Stimulated activated effector memory CD8-positive, alpha-beta T cell treated with anti-CD3 and anti-CD28 coated beads, Interleukin-12 subunit alpha, Interleukin-12 subunit beta, amount 100 ng/mL, for 72 hours (primary cell): Measurements from ENCODE around the gene FGD3.
"Not testable (repeated sequence)": the region's sequence is repeated elsewhere in the genome, so short reads cannot be mapped to it uniquely, and the experiment has no call there.

Experiments used
- ATAC-seq: fragments of 150-1000 bp; cut with Tn5 transposase; 2 replicates; pipeline ENCODE4 v1.10.0; 2021
- DNase-seq, 2 donors: peaks; one replicate each; pipeline ENCODE4 v3.0.0; 2021 to 2022; ENCODE audit warnings: low spot score in 2 of 2
- H3K27ac Mint-ChIP-seq: one replicate; pipeline ENCODE4 v1.8.0; 2022; ENCODE audit warnings: mild to moderate bottlenecking, mixed read lengths
- H3K36me3 Mint-ChIP-seq: one replicate; pipeline ENCODE4 v1.8.0; 2022; ENCODE audit warnings: mild to moderate bottlenecking, mixed read lengths
- H3K4me1 Mint-ChIP-seq: one replicate; pipeline ENCODE4 v1.8.0; 2022; ENCODE audit warnings: mixed read lengths
- H3K4me3 Mint-ChIP-seq: one replicate; pipeline ENCODE4 v1.8.0; 2022; ENCODE audit warnings: mild to moderate bottlenecking, mixed read lengths
- H3K9me3 Mint-ChIP-seq: one replicate; pipeline ENCODE4 v1.8.0; 2022; ENCODE audit warnings: mixed read lengths

The FGD3 gene, protein sequence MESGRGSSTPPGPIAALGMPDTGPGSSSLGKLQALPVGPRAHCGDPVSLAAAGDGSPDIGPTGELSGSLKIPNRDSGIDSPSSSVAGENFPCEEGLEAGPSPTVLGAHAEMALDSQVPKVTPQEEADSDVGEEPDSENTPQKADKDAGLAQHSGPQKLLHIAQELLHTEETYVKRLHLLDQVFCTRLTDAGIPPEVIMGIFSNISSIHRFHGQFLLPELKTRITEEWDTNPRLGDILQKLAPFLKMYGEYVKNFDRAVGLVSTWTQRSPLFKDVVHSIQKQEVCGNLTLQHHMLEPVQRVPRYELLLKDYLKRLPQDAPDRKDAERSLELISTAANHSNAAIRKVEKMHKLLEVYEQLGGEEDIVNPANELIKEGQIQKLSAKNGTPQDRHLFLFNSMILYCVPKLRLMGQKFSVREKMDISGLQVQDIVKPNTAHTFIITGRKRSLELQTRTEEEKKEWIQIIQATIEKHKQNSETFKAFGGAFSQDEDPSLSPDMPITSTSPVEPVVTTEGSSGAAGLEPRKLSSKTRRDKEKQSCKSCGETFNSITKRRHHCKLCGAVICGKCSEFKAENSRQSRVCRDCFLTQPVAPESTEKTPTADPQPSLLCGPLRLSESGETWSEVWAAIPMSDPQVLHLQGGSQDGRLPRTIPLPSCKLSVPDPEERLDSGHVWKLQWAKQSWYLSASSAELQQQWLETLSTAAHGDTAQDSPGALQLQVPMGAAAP

DNA sequence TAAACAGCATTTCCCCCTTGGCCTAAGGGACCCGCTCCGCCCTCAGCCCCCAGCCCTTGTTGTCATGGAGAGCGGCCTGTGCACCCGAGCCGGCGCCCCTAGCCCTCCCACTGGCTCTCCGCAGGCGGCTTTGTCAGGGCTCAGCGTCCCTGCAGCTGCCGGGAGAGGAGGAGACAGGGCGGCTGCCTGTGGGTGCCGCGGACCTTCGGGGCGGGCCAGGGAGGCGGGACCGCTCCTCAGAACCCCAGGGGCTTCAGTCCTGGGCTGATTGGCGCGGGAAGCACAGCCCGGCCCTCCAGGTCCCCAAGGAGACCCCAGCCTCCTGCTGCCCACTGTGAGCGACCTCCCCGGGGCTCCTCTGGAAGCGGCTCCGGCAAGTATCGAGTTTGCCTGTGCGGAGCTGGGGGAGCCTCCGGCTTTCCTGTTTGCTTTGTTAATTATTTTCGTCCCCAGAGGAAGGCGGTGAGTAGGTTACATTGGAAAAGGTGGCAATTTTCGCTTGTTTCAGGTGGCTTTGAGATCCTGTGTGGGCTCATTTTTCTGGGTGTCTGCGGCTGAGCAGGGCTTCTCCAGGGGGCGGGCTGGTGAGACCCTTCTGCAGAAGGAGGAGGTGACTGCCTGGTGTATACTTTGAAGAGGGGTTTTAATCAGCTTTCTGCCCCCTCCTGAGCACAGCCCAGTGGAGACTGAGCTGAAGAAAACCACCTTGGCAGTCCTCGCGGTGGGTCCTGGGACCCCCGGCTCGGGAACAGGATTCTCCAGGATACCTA lies at the start of gene FGD3:
Gene FGD3, plus strand, starts transcription at position 256 of the 770 bp plus-strand sequence. CDS start 28,734 bp downstream, outside the sequence.
- DNase-seq, result no peak
- H3K36me3 Mint-ChIP-seq, result peaks cover 5% of the 10 kb centered on the region
- peaks cover 2% of the 10 kb centered on the region for H3K9me3 Mint-ChIP-seq
- peak within 1 kb of the TSS; percentile 83 for H3K27ac Mint-ChIP-seq
- peaks cover 48% of the 10 kb centered on the region for H3K4me1 Mint-ChIP-seq
- peak within 1 kb of the TSS; percentile 79 for H3K4me3 Mint-ChIP-seq
- ATAC-seq, result peak; percentile 87

DNA sequence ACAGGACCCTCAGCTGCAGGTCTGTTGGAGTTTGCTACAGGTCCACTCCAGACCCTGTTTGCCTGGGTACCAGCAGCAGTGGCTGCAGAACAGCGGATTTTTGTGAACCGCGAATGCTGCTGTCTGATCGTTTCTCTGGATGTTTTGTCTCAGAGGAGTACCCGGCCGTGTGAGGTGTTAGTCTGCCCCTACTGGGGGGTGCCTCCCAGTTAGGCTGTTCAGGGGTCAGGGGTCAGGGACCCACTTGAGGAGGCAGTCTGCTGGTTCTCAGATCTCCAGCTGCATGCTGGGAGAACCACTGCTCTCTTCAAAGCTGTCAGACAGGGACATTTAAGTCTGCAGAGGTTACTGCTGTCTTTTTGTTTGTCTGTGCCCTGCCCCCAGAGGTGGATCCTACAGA lies 42.2 kb upstream of the FGD3 start:
- H3K27ac Mint-ChIP-seq, H3K36me3 Mint-ChIP-seq, ATAC-seq, H3K9me3 Mint-ChIP-seq, H3K4me1 Mint-ChIP-seq, DNase-seq: not testable (repeated sequence)
- peak overlapping the region; percentile 27 for H3K4me3 Mint-ChIP-seq

DNA sequence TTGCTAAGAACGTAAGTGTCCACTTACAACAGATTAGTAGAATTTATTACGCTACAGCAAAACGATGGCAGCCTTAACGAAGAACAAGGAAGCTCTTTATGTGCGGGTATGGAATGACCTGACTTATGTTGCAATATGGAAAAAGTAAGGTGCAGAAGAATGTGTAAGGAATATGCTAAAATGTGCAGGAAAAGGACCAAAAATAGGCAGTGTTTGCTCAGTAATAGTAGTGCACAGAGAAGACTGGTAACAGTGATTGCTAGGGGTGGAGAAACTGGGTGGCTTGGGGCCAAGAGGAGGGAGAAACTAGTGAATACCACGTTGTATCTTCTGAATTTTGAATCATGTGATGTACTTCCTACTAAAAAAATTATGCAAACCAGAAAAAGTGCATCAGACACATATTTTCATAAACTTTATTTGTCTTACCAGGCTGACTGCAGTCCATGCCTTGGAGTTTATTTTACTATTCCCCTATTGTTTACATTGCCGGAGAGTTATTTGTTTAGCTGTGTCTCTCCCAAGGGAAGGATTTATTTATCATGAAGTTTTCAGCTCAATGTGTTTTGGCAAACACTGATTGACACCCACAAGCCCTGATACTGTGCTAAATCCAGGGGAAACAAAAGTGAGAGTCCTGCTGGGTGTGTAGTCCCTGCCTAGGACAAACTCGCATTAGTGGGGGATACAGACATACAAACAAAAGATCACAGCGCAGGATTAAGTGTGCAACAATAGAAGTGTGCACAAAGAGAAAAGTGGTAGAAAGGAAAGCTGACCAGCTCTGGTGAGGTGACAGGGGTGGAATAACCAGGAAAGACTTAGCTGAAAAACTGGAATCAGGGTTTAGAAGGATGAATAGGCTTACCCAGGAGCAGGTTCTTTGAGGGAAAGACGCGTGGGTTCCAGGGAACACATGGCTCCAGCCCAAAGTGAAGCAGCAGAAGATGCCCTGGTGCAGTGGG lies 35.5 kb upstream of the FGD3 start:
- DNase-seq, result no peak
- Mint-ChIP-seq H3K9me3 (no peaks in the 10 kb centered on the region), H3K4me3 (no peak overlapping the region), H3K4me1 (peaks cover 7% of the 10 kb centered on the region), H3K36me3 (no peaks in the 10 kb centered on the region), H3K27ac (no peak overlapping the region)
- no peak for ATAC-seq

DNA sequence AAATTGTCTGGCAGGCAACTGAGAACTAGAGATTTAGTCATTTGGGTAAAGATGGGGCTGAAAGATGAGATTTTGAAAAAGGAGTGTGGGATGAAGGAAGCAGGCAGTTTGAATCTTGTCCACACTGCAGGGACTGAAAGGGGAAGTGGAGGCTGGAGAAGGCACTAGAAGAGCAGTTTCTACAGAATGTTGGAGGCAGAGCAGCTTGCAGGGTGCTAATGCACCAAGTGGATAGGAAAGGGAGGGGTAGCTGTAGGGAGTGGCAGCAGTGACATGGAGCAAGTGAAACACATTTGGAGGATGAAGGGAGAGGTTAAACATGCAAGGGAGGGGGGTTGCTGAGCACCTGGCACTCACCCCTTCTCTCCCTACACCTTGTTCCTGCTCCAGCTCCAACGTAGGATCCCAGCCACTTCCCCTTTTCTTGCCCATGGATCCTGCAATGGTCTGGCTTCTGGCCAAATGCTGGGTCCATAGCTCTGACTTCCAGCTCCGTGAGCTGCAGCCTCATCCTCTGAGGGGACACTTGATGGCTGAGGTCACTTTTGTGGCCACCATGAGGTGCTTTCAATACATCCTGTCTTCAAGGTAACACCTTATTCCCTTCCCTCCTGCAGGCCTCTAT lies 30.0 kb upstream of the FGD3 start:
- Mint-ChIP-seq H3K4me3 (no peak overlapping the region), H3K36me3 (no peaks in the 10 kb centered on the region), H3K4me1 (peaks cover 7% of the 10 kb centered on the region), H3K9me3 (no peaks in the 10 kb centered on the region), H3K27ac (no peak overlapping the region)
- DNase-seq (no peak), ATAC-seq (no peak)

DNA sequence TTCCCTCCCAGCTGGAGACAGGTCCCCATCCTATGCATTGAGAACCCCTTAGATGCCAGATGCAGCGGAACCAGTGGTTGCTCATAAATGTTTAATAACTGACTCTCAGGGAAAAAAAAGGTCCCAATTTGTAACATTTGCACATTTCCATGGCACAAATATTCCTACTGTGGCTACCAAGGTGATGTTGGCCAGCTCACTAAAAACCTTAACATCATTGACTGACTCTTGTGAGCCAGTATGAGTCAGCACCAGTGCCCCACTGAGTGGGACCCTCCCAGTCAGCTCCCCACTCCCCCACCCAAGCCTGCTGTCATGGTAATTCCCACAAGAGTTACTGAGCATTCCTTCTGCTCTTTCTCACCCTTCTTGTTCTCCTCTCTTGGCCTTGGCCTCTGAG lies 26.9 kb upstream of the FGD3 start:
- no peak overlapping the region for H3K27ac Mint-ChIP-seq

DNA sequence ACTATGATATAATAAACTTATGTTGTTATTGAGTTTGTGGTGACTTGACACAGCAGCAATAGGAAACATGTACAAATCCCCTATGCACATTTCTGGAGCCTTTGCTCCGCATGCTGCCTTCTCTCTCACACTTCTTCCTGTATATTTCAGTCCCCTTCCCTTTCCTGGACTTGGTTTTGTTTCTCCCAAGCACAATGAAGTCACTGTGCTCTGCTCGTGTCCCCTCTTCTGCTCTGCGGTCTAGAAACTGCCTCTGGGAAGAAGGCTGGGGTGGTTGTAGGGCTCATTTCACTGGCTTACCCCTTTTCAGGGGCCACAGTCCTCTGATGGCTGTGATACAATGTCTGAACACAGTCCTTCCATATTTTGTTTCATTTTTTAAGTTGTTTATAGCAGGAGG lies 15.7 kb upstream of the FGD3 start:
- ATAC-seq (no peak), DNase-seq (no peak)
- Mint-ChIP-seq H3K27ac (no peak overlapping the region), H3K4me3 (no peak overlapping the region), H3K36me3 (no peaks in the 10 kb centered on the region), H3K9me3 (no peaks in the 10 kb centered on the region), H3K4me1 (no peaks in the 10 kb centered on the region)

More for the DNA sequence above, 26.9 kb upstream of the FGD3 start:
- no peaks in the 10 kb centered on the region for H3K36me3 Mint-ChIP-seq
- H3K4me1 Mint-ChIP-seq, result peaks cover 7% of the 10 kb centered on the region
- no peak for DNase-seq
- H3K4me3 Mint-ChIP-seq, result no peak overlapping the region
- ATAC-seq, result no peak
- H3K9me3 Mint-ChIP-seq, result no peaks in the 10 kb centered on the region

DNA sequence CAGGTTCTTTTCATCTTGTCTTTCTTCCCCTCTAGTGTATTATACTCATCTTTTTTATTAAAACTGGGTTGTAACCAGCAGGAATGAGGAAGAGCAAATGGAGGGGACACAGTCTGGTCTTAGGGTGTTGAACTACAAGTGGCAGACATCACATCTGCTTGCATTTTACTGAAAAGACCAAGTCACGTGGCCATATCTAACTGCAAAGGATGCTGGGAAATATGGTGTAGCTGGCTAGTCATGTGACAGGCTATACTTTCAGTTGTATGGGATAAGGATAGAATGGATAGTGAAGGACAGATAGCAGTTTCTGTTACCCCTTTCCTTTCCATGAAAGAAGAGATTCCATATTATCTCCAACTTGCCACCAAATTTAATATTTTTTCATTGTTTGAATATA lies 13.0 kb upstream of the FGD3 start:
- Mint-ChIP-seq H3K36me3 (no peaks in the 10 kb centered on the region), H3K27ac (no peak overlapping the region), H3K4me1 (no peaks in the 10 kb centered on the region), H3K9me3 (no peaks in the 10 kb centered on the region), H3K4me3 (no peak overlapping the region)
- DNase-seq (no peak), ATAC-seq (no peak)

DNA sequence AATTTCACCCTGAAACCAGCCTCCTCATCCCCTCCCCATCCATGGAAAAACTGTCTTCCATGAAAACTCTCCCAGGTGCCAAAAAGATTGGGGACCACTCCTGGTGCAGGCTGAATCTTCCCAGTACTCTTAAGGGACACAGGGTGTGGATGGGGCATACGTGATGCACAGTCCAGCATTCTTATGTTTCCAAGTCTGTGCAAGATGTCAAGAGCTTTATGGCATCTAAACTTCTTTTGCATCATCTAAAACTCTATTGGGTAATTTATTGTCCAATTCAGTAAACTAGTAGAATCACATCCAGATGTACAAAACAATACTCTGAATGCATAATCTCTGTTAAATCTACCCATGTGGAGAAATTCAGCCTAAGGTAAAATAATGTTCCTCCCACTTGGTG lies 9.3 kb upstream of the FGD3 start:
- Mint-ChIP-seq H3K36me3 (no peaks in the 10 kb centered on the region), H3K27ac (no peak overlapping the region), H3K9me3 (no peaks in the 10 kb centered on the region), H3K4me3 (no peak overlapping the region), H3K4me1 (peaks cover 4% of the 10 kb centered on the region)
- no peak for DNase-seq
- no peak for ATAC-seq

DNA sequence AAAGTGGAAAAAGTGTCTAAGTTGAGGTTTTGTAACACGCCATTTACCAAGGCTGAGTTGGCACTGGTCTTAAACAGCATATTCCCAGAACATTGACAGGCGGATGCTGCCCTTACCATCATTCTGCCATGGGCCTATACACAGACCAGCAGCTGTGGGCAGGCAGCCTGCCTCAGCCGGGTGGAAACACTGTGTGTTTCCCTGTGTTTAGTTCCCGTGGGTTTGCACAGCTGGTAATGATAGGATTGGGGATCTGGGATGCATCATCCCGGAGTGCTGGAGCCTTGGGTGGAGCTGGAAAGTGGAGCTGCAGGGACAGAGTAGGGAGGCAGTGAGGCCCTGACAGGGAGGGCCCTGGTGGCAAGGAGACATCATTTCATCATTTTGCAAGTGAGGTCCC lies 5.5 kb upstream of the FGD3 start:
- Mint-ChIP-seq H3K27ac (no peak overlapping the region), H3K4me1 (peaks cover 10% of the 10 kb centered on the region)
- no peak for ATAC-seq

DNA sequence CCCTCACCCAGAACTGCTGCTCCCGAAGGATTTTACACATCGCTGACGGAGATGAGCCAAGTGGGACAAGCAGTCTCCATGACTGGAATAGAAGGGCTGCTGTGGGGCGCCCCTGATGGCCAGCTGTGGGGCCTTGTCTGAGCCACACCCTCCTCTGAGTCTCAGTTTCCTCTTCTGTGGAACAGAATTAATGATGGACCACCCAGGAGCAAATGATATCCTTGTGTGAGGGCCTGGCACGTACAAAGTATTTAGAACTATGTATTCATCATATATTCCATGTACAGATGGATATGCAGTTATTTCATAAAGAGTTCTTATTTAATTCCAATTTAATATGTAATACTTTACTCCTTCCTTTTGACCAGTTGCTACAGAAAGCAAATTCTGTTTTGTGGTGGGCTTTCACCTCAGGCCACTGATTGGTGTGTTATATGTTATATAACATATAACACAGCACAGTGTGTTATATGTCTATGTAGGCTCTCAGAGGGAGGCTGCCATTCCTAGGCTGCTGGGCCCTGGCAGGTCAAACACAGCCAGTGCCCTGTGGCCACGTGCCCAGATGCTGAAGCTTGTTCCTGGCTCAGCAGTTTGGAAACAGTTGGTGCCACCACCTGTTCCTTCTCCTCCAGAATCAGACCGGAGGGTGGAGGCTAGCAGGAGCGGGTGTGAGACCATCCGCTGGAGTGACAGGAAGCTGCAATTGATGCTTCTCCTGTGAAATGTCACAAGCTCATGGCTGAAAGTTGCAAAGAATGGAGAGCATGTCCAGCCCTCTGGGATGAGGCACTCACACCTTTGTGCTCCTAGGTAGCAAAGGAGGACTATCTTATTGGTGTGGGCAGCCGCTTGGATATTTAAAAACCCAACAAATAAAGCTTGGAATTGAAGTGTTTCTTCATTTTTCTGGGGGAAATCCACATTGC lies 4.4 kb upstream of the FGD3 start:
- Mint-ChIP-seq H3K36me3 (peaks cover 5% of the 10 kb centered on the region), H3K4me3 (no peak overlapping the region), H3K9me3 (peaks cover 2% of the 10 kb centered on the region)

More for the DNA sequence above, 5.5 kb upstream of the FGD3 start:
- no peak for DNase-seq
- Mint-ChIP-seq H3K9me3 (peaks cover 2% of the 10 kb centered on the region), H3K36me3 (peaks cover 5% of the 10 kb centered on the region), H3K4me3 (no peak overlapping the region)

DNA sequence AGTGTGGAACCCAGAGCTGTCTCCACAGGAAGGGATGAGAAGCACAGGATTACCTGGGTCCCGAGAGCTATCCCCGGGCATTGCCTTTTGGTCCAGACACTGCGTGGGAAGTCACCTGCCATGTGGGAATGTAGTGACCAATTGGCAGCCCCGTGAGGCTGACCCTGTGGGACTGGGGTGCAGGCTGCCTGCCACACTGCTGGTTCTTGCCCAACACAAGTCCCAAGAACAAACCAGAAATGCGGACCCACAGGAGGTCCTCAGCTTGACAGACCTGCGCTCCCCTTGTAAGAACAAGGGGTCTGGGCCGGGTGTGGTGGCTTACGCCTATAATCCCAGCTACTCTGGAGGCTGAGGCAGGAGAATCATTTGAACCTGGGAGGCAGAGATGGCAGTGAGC lies 2.4 kb upstream of the FGD3 start:
- Mint-ChIP-seq H3K4me3 (no peak overlapping the region), H3K4me1 (peaks cover 38% of the 10 kb centered on the region), H3K9me3 (peaks cover 2% of the 10 kb centered on the region), H3K36me3 (peaks cover 5% of the 10 kb centered on the region), H3K27ac (no peak overlapping the region)
- DNase-seq, result no peak
- ATAC-seq, result no peak

More for the DNA sequence above, 4.4 kb upstream of the FGD3 start:
- Mint-ChIP-seq H3K4me1 (peaks cover 18% of the 10 kb centered on the region), H3K27ac (no peak overlapping the region)
- DNase-seq (no peak), ATAC-seq (no peak)

DNA sequence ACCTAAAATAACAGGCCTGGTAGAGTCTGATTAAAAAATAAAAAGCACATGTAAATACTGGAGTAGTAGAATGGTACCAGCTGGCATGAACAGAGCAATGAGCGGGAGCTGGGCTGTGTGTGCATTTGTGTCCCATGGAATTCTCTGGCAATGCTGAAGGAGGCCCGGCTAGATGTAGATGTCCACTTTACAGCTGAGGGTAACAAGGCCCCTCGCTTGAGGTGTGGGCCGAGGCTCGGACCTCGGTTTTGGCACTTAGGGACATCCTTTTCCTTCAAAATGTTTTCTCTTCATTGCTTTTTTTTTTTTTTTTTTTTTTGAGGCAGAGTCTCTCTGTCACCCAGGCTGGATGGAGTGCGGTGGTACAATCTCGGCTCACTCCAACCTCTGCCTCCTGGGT lies 1.5 kb upstream of the FGD3 start:
- ATAC-seq (no peak), DNase-seq (no peak)
- H3K9me3 Mint-ChIP-seq, result peaks cover 2% of the 10 kb centered on the region
- no peak overlapping the region for H3K4me3 Mint-ChIP-seq
- H3K36me3 Mint-ChIP-seq, result peaks cover 5% of the 10 kb centered on the region
- peaks cover 43% of the 10 kb centered on the region for H3K4me1 Mint-ChIP-seq
- H3K27ac Mint-ChIP-seq, result no peak overlapping the region

DNA sequence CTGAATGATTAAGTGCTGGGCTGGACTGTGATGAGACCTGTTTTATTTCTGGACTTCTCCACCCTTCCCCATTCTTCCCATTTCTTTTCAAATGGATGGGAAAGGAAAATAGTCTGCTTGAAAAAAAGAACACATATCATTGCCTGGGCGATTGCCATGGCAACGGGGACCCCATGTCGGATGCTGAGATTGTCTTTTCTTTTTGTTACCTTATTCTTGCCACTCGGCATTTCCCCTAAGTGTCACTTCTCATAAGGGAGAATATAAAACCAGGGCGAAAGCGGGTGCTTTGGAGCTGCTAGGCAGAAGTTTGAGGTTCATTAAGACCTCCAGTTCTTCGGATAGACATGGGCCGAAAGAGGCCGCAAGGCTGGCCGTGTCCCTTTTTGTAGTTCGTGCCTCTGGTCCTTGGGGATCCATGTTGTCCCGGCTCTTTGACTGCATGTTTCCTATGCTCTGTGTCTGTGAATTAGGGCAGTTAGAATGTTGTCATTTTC lies 763 bp downstream of the FGD3 start:
- ATAC-seq (no peak), DNase-seq (no peak)
- peaks cover 2% of the 10 kb centered on the region for H3K9me3 Mint-ChIP-seq
- H3K4me3 Mint-ChIP-seq, result peak overlapping the region; percentile 79
- peak overlapping the region; percentile 83 for H3K27ac Mint-ChIP-seq
- H3K36me3 Mint-ChIP-seq, result peaks cover 5% of the 10 kb centered on the region
- H3K4me1 Mint-ChIP-seq, result peaks cover 54% of the 10 kb centered on the region
